NT2/D1 (cell line): ENCODE measurements around the gene SEMA3A.

Experiments used
- DNase-seq: peaks from one replicate; pipeline ENCODE4 v3.0.0-alpha.2; 2011; ENCODE audit warnings: low read depth, low spot score
- H3K27me3 ChIP-seq: 2 replicates; pipeline ENCODE4 v1.6.0; 2011; ENCODE audit warnings: mild to moderate bottlenecking; ENCODE audit not compliant: insufficient read length, insufficient read depth
- H3K36me3 ChIP-seq: 2 replicates; pipeline ENCODE4 v1.6.1; 2011; ENCODE audit warnings: mild to moderate bottlenecking, low read length, mixed read lengths; ENCODE audit not compliant: insufficient read depth, insufficient read length
- H3K4me1 ChIP-seq: 2 replicates; pipeline ENCODE4 v1.5.1; 2011; ENCODE audit not compliant: insufficient read depth, insufficient read length
- H3K4me3 ChIP-seq: 2 replicates; pipeline ENCODE4 v1.5.1; 2011; ENCODE audit warnings: low read depth; ENCODE audit not compliant: insufficient read length
- H3K9ac ChIP-seq: 2 replicates; pipeline ENCODE4 v1.6.0; 2011; ENCODE audit warnings: low read depth; ENCODE audit not compliant: insufficient read length
- H3K9me3 ChIP-seq: 2 replicates; pipeline ENCODE4 v1.5.1; 2011; ENCODE audit warnings: mild to moderate bottlenecking, low read length; ENCODE audit not compliant: insufficient read depth
- SUZ12 ChIP-seq: IDR thresholded peaks from 2 replicates; pipeline ENCODE4 v1.6.1; 2011; ENCODE audit not compliant: insufficient read length, insufficient read depth; ENCODE audit errors: extremely low read depth
- YY1 ChIP-seq: IDR thresholded peaks from 2 replicates; pipeline ENCODE4 v1.6.1; 2011; ENCODE audit not compliant: insufficient read length, insufficient read depth
- ZNF274 ChIP-seq: IDR thresholded peaks from 2 replicates; pipeline ENCODE4 v1.6.1; 2011; ENCODE audit warnings: mild to moderate bottlenecking, low read depth, low read length

Gene SEMA3A

DNA sequence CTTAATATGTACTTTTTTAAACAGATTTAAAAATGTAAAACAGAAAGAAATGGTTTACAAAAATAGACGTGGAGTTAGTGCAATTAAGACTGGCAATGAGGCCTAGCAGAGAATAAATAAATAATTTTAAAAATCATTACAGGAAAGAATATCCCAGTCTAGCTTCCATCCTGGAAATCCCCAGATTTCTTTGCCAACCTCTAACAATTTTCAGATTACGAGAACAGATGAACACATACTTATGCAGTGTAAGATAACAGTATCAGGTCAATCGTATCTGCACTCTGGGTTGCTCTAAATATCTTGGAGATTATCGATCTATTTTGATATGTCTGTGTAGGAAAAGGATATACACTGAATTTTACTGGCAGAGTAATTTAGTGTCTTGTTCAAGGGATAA lies 210.5 kb downstream of the SEMA3A start:
- Histone ChIP-seq H3K27me3 (no peaks in the 10 kb centered on the region), H3K36me3 (no peaks in the 10 kb centered on the region), H3K4me1 (no peaks in the 10 kb centered on the region), H3K9me3 (no peaks in the 10 kb centered on the region), H3K9ac (no peak overlapping the region), H3K4me3 (no peak overlapping the region)
- TF ChIP-seq YY1 (no peak), SUZ12 (no peak), ZNF274 (no peak)
- DNase-seq = no peak

GRCh38 chr7:83983606-83984005 lies 211.0 kb downstream of the SEMA3A start:
- H3K4me3 ChIP-seq = no peak overlapping the region
- H3K27me3 ChIP-seq = no peaks in the 10 kb centered on the region
- no peak for DNase-seq
- no peaks in the 10 kb centered on the region for H3K9me3 ChIP-seq
- H3K4me1 ChIP-seq = no peaks in the 10 kb centered on the region
- TF ChIP-seq YY1 = no peak
- H3K36me3 ChIP-seq = no peaks in the 10 kb centered on the region
- H3K9ac ChIP-seq = no peak overlapping the region

- DNase-seq = no peak
- no peaks in the 10 kb centered on the region for H3K4me1 ChIP-seq
- H3K27me3 ChIP-seq = no peaks in the 10 kb centered on the region
- H3K9me3 ChIP-seq = no peaks in the 10 kb centered on the region
- H3K9ac ChIP-seq = no peak overlapping the region
- no peak for TF ChIP-seq YY1
- TF ChIP-seq SUZ12 = no peak
- no peak for TF ChIP-seq ZNF274
- no peaks in the 10 kb centered on the region for H3K36me3 ChIP-seq
- H3K4me3 ChIP-seq = no peak overlapping the region
Measured at GRCh38 chr7:83976302-83976701, 218.3 kb downstream of the SEMA3A start.

GRCh38 chr7:83970081-83970480 lies 224.5 kb downstream of the SEMA3A start:
- H3K36me3 ChIP-seq = no peaks in the 10 kb centered on the region
- DNase-seq = no peak
- no peak overlapping the region for H3K4me3 ChIP-seq
- H3K4me1 ChIP-seq = no peaks in the 10 kb centered on the region
- no peak overlapping the region for H3K9ac ChIP-seq
- TF ChIP-seq ZNF274 (no peak), SUZ12 (no peak), YY1 (no peak)
- no peaks in the 10 kb centered on the region for H3K9me3 ChIP-seq
- H3K27me3 ChIP-seq = no peaks in the 10 kb centered on the region

DNA sequence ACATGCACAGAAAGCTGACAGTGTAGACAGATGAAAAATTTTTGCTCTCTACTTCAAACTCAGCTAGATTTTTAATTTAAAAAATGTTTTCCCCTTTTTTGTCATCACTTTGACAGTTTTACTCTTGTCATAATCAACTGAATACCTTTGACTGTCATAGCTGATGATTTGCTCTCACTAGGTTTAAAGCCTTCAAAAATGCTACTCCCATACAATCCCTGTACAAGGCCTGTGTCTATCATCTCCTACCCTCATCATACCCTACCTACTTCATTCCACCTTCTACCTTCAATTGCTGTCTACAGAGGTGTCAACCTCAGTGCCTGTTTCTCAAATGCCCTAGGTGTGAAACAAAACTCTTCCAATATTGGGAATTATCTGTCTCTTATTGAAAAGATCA lies 230.3 kb downstream of the SEMA3A start:
- Histone ChIP-seq H3K4me1 (no peaks in the 10 kb centered on the region), H3K27me3 (no peaks in the 10 kb centered on the region), H3K4me3 (no peak overlapping the region), H3K36me3 (no peaks in the 10 kb centered on the region), H3K9me3 (no peaks in the 10 kb centered on the region), H3K9ac (no peak overlapping the region)
- DNase-seq = no peak
- no peak for TF ChIP-seq YY1
- no peak for TF ChIP-seq SUZ12
- TF ChIP-seq ZNF274 = no peak

DNA sequence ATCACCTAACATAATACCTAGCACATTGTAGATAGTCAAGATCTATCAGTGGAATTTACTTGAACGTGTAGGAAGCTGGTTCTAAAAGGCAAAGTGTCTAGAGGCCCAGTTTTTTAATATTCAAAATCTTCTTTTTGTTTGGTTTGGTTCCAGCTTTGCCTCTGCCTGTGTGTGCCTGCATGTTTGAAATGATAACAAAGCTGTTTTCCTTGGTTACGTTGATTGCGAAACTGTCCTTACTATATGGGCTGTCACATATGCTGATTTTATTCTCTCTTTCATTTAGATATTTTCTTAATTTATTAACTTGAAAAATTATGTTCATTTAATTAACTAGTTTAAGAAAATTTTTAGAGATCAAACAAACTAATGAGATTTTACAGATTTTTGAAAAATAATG lies 237.3 kb downstream of the SEMA3A start:
- TF ChIP-seq YY1 (no peak), ZNF274 (no peak), SUZ12 (no peak)
- Histone ChIP-seq H3K36me3 (no peaks in the 10 kb centered on the region), H3K9ac (no peak overlapping the region), H3K4me3 (no peak overlapping the region), H3K4me1 (no peaks in the 10 kb centered on the region), H3K27me3 (no peaks in the 10 kb centered on the region), H3K9me3 (no peaks in the 10 kb centered on the region)
- DNase-seq = no peak

GRCh38 chr7:83956104-83956503 lies 238.5 kb downstream of the SEMA3A start:
- Histone ChIP-seq H3K27me3 (no peaks in the 10 kb centered on the region), H3K4me3 (no peak overlapping the region), H3K4me1 (no peaks in the 10 kb centered on the region), H3K36me3 (no peaks in the 10 kb centered on the region), H3K9me3 (no peaks in the 10 kb centered on the region), H3K9ac (no peak overlapping the region)
- TF ChIP-seq ZNF274 = no peak
- no peak for TF ChIP-seq YY1
- TF ChIP-seq SUZ12 = no peak
- no peak for DNase-seq

DNA sequence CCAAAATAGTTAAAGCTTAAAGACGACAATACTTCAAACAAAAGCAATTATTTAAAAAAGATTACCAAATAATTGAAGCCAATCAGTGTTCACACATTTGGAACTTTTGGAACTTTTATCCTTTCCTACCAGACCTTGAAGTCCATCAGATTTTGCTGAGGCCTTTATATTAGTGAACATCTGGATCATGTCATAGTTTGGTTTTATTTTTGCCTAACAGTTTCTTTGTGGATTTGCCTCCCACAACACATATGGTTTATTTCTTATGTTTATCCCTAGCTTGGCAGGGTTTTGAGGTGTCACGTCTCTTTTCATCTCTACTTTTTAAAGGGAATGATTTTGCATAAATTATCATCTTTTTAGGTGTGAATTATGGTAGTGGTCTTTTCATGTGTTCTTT lies 242.4 kb downstream of the SEMA3A start:
- no peaks in the 10 kb centered on the region for H3K9me3 ChIP-seq
- H3K9ac ChIP-seq = no peak overlapping the region
- H3K4me1 ChIP-seq = no peaks in the 10 kb centered on the region
- DNase-seq = no peak
- H3K36me3 ChIP-seq = no peaks in the 10 kb centered on the region
- H3K4me3 ChIP-seq = no peak overlapping the region
- TF ChIP-seq YY1 (no peak), SUZ12 (no peak), ZNF274 (no peak)
- no peaks in the 10 kb centered on the region for H3K27me3 ChIP-seq
